HCT116 (cell line): Measurements from ENCODE around the gene SVBP.

Experiments
- CEBPB ChIP-seq: IDR thresholded peaks from 2 replicates; pipeline ENCODE4 v1.6.1; 2012; ENCODE audit warnings: low read depth
- EZH2 ChIP-seq: fragments of 200-600 bp; sonication (generic); IDR thresholded peaks from 2 replicates; pipeline ENCODE4 v1.6.1; 2017; ENCODE audit warnings: antibody characterized with exemption, mixed run types
- EZH2phosphoT487 ChIP-seq: fragments of 200-600 bp; IDR thresholded peaks from 2 replicates; pipeline ENCODE4 v1.6.1; 2018; ENCODE audit warnings: antibody characterized with exemption, borderline replicate concordance
- JUND ChIP-seq: IDR thresholded peaks from 2 replicates; pipeline ENCODE4 v1.6.1; 2012
- POLR2A ChIP-seq: IDR thresholded peaks from 2 replicates; pipeline ENCODE4 v1.7.0; 2011; ENCODE audit warnings: borderline replicate concordance; ENCODE audit not compliant: insufficient read depth, insufficient read length; ENCODE audit errors: extremely low read depth
- POLR2AphosphoS5 ChIP-seq: IDR thresholded peaks from 2 replicates; pipeline ENCODE4 v1.6.1; 2011; ENCODE audit warnings: mild to moderate bottlenecking, low read depth, low read length, moderate library complexity
- RAD21 ChIP-seq: IDR thresholded peaks from 2 replicates; pipeline ENCODE4 v1.6.1; 2012; ENCODE audit warnings: low read depth, mild to moderate bottlenecking
- SP1 ChIP-seq: IDR thresholded peaks from 2 replicates; pipeline ENCODE4 v1.6.1; 2012; ENCODE audit warnings: low read depth
- ZFX ChIP-seq: fragments of 450-650 bp; IDR thresholded peaks from 2 replicates; pipeline ENCODE4 v1.6.1; 2017
- ZNF274 ChIP-seq: fragments of 200-500 bp; sonication (Bioruptor generic); IDR thresholded peaks from 2 replicates; pipeline ENCODE4 v1.6.1; 2014; ENCODE audit warnings: mild to moderate bottlenecking, low read depth, low read length, inconsistent platforms
- TF ChIP-seq, protein P1 (sequence below): IDR thresholded peaks from 2 replicates; pipeline ENCODE4 v1.6.1; 2012; ENCODE audit warnings: low read depth
- TF ChIP-seq, protein P2 (sequence below), 3 experiments: fragments of 200-600 bp in 1 of 3; sonication (generic) in 1 of 3; IDR thresholded peaks in 2 of 3; conservative IDR thresholded peaks in 1 of 3; 2 replicates each; pipeline ENCODE4 v1.5.1; 2012 to 2017; ENCODE audit warnings: low read depth in 2 of 3, low read length in 2 of 3, antibody characterized with exemption in 1 of 3, borderline replicate concordance in 1 of 3, control low read depth in 1 of 3, mild to moderate bottlenecking in 1 of 3, mixed read lengths in 1 of 3, mixed run types in 1 of 3, moderate library complexity in 1 of 3; ENCODE audit not compliant: insufficient read depth in 1 of 3
- TF ChIP-seq, protein P3 (sequence below): IDR thresholded peaks from 2 replicates; pipeline ENCODE4 v1.6.1; 2012

DNA sequence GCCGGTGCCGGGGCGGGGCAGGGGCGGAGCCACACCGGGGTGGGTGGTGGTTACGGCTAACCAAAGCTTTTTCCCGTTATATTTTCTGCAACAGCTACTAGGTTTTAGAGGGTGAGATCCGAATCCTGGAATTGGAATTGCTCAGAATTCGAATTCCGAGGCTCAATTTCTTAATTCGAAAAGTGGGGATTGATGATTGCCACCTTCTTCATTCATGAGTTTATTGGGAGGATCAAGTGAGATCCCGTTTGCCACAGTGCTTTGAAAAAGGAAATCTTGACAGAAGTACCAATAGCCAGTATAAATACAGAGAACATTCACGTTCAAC, 207 bp upstream of the SVBP start:
- no peak for TF ChIP-seq ZFX
- TF ChIP-seq, protein P1, sequence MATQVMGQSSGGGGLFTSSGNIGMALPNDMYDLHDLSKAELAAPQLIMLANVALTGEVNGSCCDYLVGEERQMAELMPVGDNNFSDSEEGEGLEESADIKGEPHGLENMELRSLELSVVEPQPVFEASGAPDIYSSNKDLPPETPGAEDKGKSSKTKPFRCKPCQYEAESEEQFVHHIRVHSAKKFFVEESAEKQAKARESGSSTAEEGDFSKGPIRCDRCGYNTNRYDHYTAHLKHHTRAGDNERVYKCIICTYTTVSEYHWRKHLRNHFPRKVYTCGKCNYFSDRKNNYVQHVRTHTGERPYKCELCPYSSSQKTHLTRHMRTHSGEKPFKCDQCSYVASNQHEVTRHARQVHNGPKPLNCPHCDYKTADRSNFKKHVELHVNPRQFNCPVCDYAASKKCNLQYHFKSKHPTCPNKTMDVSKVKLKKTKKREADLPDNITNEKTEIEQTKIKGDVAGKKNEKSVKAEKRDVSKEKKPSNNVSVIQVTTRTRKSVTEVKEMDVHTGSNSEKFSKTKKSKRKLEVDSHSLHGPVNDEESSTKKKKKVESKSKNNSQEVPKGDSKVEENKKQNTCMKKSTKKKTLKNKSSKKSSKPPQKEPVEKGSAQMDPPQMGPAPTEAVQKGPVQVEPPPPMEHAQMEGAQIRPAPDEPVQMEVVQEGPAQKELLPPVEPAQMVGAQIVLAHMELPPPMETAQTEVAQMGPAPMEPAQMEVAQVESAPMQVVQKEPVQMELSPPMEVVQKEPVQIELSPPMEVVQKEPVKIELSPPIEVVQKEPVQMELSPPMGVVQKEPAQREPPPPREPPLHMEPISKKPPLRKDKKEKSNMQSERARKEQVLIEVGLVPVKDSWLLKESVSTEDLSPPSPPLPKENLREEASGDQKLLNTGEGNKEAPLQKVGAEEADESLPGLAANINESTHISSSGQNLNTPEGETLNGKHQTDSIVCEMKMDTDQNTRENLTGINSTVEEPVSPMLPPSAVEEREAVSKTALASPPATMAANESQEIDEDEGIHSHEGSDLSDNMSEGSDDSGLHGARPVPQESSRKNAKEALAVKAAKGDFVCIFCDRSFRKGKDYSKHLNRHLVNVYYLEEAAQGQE: no peak
- TF ChIP-seq POLR2A: no peak
- no peak for TF ChIP-seq RAD21
- no peak for TF ChIP-seq POLR2AphosphoS5
- TF ChIP-seq JUND: no peak
- TF ChIP-seq, protein P2, sequence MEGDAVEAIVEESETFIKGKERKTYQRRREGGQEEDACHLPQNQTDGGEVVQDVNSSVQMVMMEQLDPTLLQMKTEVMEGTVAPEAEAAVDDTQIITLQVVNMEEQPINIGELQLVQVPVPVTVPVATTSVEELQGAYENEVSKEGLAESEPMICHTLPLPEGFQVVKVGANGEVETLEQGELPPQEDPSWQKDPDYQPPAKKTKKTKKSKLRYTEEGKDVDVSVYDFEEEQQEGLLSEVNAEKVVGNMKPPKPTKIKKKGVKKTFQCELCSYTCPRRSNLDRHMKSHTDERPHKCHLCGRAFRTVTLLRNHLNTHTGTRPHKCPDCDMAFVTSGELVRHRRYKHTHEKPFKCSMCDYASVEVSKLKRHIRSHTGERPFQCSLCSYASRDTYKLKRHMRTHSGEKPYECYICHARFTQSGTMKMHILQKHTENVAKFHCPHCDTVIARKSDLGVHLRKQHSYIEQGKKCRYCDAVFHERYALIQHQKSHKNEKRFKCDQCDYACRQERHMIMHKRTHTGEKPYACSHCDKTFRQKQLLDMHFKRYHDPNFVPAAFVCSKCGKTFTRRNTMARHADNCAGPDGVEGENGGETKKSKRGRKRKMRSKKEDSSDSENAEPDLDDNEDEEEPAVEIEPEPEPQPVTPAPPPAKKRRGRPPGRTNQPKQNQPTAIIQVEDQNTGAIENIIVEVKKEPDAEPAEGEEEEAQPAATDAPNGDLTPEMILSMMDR (IDR thresholded peaks at IDR 0.05 in 2 of 3, conservative IDR thresholded peaks at IDR 0.05 in 1 of 3; ENCODE audit: borderline replicate concordance in 1 of 3, insufficient read depth in 1 of 3, low read depth in 2 of 3, low read length in 2 of 3): no peak
- TF ChIP-seq EZH2: no peak
- TF ChIP-seq ZNF274: no peak
- no peak for TF ChIP-seq SP1
- TF ChIP-seq CEBPB: no peak
- TF ChIP-seq EZH2phosphoT487: no peak
- TF ChIP-seq, protein P3, sequence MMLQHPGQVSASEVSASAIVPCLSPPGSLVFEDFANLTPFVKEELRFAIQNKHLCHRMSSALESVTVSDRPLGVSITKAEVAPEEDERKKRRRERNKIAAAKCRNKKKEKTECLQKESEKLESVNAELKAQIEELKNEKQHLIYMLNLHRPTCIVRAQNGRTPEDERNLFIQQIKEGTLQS: no peak
